T-cell (primary cell): ENCODE data around the gene PIP5K1A. TPM values are rescaled to one million over a fixed set of nuclear protein-coding genes. Genes with fewer than 3 reads are reported as not detected.

Experiments
- ATAC-seq, 4 experiments: fragments of 200-7000 bp in 3 of 4; fragments of 150-1000 bp in 1 of 4; cut with Tn5 transposase; replicated peaks in 1 of 4; 1 replicate in 3 of 4; 2 replicates in 1 of 4; pipeline ENCODE4 v1.10.0; 2021; ENCODE audit warnings: moderate library complexity in 3 of 4, mild to moderate bottlenecking in 2 of 4, moderate number of reproducible peaks in 1 of 4
- CTCF ChIA-PET, 2 donors: fragments of 300-600 bp; sonication (Branson Sonifier 250); formaldehyde crosslinking; loops; one replicate each; lab custom pipeline; 2022; ENCODE audit warnings: antibody characterized with exemption in 2 of 2; lab: Charles Lee
- POLR2A ChIA-PET, 2 donors: fragments of 300-600 bp; sonication (Branson Sonifier 250); formaldehyde crosslinking; loops; one replicate each; lab custom pipeline; 2022; ENCODE audit warnings: antibody characterized with exemption in 2 of 2; lab: Charles Lee
- DNase-seq, 35 experiments: peaks; one replicate each; pipeline versions ENCODE4 v3.0.0 to v3.0.0-alpha.2; 2013 to 2023
- H3K27ac ChIP-seq: one replicate; pipeline ENCODE4 v1.5.1; 2013; ENCODE audit warnings: low read length
- H3K27me3 ChIP-seq, 2 experiments: replicated peaks in 1 of 2; 1 replicate in 1 of 2; 2 replicates in 1 of 2; pipeline versions ENCODE4 v1.6.1 to v1.7.0; 2013; ENCODE audit warnings: low read length in 1 of 2, mixed read lengths in 1 of 2; ENCODE audit not compliant: control insufficient read depth in 2 of 2, insufficient read depth in 2 of 2; ENCODE audit errors: extremely low read depth in 1 of 2
- H3K36me3 ChIP-seq, 2 donors: 1 replicate in 1 of 2; 2 replicates in 1 of 2; pipeline versions ENCODE4 v1.6.1 to v1.7.0; 2013; ENCODE audit warnings: low read length in 1 of 2; ENCODE audit not compliant: control insufficient read depth in 2 of 2, insufficient read depth in 1 of 2; ENCODE audit errors: extremely low read depth in 1 of 2
- H3K4me1 ChIP-seq, 2 experiments: 1 replicate in 1 of 2; 2 replicates in 1 of 2; pipeline versions ENCODE4 v1.6.1 to v1.7.0; 2013; ENCODE audit warnings: low read length in 2 of 2, mixed read lengths in 1 of 2; ENCODE audit not compliant: insufficient read depth in 2 of 2, control insufficient read depth in 1 of 2; ENCODE audit errors: extremely low read depth in 1 of 2
- H3K4me3 ChIP-seq, 2 donors: 1 replicate in 1 of 2; 2 replicates in 1 of 2; pipeline versions ENCODE4 v1.5.1 to v1.7.0; 2013; ENCODE audit warnings: mild to moderate bottlenecking in 2 of 2, low read length in 1 of 2, moderate library complexity in 1 of 2; ENCODE audit not compliant: control insufficient read depth in 1 of 2; ENCODE audit errors: extremely low read depth in 1 of 2
- H3K9me3 ChIP-seq: 2 replicates; pipeline ENCODE4 v1.7.0; 2013
- H3K27ac Mint-ChIP-seq, 2 donors: one replicate each; pipeline ENCODE4 v1.8.0; 2020 to 2021; ENCODE audit warnings: mild to moderate bottlenecking in 2 of 2, mixed read lengths in 2 of 2
- H3K27me3 Mint-ChIP-seq, 2 donors: one replicate each; pipeline ENCODE4 v1.8.0; 2021 to 2022; ENCODE audit warnings: mixed read lengths in 2 of 2
- H3K36me3 Mint-ChIP-seq: one replicate; pipeline ENCODE4 v1.8.0; 2021; ENCODE audit warnings: mixed read lengths
- H3K4me1 Mint-ChIP-seq, 3 donors: one replicate each; pipeline ENCODE4 v1.8.0; 2020 to 2022; ENCODE audit warnings: mixed read lengths in 3 of 3, mild to moderate bottlenecking in 1 of 3
- H3K4me3 Mint-ChIP-seq, 3 donors: one replicate each; pipeline ENCODE4 v1.8.0; 2020 to 2022; ENCODE audit warnings: mild to moderate bottlenecking in 3 of 3, mixed read lengths in 3 of 3, moderate library complexity in 3 of 3
- H3K9me3 Mint-ChIP-seq, 3 donors: one replicate each; pipeline ENCODE4 v1.8.0; 2020 to 2022; ENCODE audit warnings: mixed read lengths in 3 of 3
- WGBS: methylation state at CpG from one replicate; pipeline ENCODE4 v1.1.5; 2013; ENCODE audit warnings: missing lambda C conversion rate; ENCODE audit not compliant: insufficient coverage; 5-methylcytosine and 5-hydroxymethylcytosine counted together
- total RNA-seq, 35 experiments: library from RNA in 6 of 35; stranded (reverse) in 6 of 35; fragments of 120-200 nt in 1 of 35; gene quantifications; one replicate each; pipeline versions ENCODE4 v1.2.1 to v1.2.4 and lab custom pipeline; 2013 to 2026

Gene PIP5K1A
- total RNA-seq, 5 donors from 2014 or later (not counting 1 experiment from before 2014, with no cell fraction given) = 39.2 to 52.7 (median 48.0) TPM

DNA sequence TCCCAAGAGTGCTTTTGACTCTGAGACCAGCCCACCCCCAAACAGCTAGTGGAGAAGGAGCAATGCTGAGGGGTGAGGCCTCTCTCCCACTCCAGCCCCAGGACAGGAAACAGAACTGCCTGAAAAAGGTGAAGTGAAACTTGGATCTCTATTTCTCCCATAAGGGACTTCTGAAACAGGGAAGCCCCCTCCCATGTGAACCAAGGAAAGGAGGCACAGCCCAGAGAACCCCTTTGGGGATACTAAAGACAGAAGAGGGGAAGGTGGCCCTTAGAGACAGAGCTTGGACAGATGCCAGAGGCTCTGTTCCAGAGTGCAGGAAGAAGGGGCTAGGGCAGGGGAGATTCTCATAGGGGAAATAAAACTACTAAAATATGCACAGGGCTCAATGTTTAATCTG, 39.0 kb upstream of the PIP5K1A start:
- H3K36me3 ChIP-seq = peaks cover 0 to 37% of the 10 kb centered on the region in 2 donors
- Mint-ChIP-seq H3K4me3 (peak overlapping the region; percentile 61 to 100 (median 99)), H3K27me3 (no peaks in the 10 kb centered on the region), H3K9me3 (no peaks in the 10 kb centered on the region), H3K27ac (peak overlapping the region; percentile 97 to 100), H3K4me1 (peaks cover 62 to 83% (median 75%) of the 10 kb centered on the region in 3 donors), H3K36me3 (peaks cover 30% of the 10 kb centered on the region)
- H3K9me3 ChIP-seq = no peaks in the 10 kb centered on the region
- H3K27ac ChIP-seq = peak overlapping the region; percentile 48
- ATAC-seq (no peak), DNase-seq (no peak)
- H3K4me3 ChIP-seq = peak overlapping the region in 1 of 2 donors; percentile 25
- H3K4me1 ChIP-seq = peaks cover 42 to 58% of the 10 kb centered on the region in 2 experiments
- ChIA-PET POLR2A (no interaction called here), CTCF (interaction anchor here (1.4 to 3.4 kb wide), 3 partner anchors 60 to 135 kb away, joined by 3 to 29 read pairs (median 10); no protein-coding TSS in a partner anchor)
- H3K27me3 ChIP-seq = no peaks in the 10 kb centered on the region

DNA sequence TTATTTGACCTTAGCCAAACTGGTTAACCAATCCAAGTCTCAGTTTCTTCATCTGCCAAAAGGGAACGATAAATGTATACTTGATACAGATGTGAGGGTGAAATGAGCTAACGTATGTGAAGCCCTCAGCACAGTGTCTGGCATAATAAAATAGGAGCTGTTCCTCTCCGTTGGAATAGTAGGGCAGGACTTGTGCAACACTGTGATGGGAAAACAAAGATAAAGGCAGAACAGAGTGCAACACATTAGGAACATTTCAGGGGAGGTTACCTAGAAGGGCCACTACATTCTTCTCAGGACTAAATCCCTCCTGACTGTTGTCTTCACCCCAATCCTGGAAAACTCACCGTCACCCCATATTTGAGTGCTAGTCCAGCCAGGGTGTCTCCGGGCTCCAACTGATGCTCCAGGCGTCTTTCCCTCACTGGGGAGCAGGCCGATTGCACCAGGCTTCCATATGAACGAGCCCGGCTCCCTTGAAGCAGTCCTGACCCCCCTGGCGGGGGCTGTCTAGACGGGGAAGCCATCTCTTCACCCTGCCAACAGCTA, 33.5 kb upstream of the PIP5K1A start:
- DNase-seq = no peak
- Mint-ChIP-seq H3K4me3 (peak overlapping the region; percentile 85 to 99 (median 98)), H3K4me1 (peaks cover 64 to 68% (median 66%) of the 10 kb centered on the region in 3 donors), H3K27me3 (peaks cover 0 to 3% of the 10 kb centered on the region in 2 donors), H3K27ac (peak overlapping the region; percentile 94 to 98), H3K9me3 (no peaks in the 10 kb centered on the region), H3K36me3 (peaks cover 41% of the 10 kb centered on the region)
- peaks cover 7 to 46% of the 10 kb centered on the region in 2 donors for H3K36me3 ChIP-seq
- ATAC-seq = no peak
- ChIA-PET POLR2A (no interaction called here), CTCF (interaction anchor here (0.5 to 2.0 kb wide), 2 partner anchors 9 to 65 kb away, joined by 4 to 12 read pairs; no protein-coding TSS in a partner anchor)
- H3K4me3 ChIP-seq = peak overlapping the region in 1 of 2 donors; percentile 99
- no peaks in the 10 kb centered on the region for H3K9me3 ChIP-seq
- no peaks in the 10 kb centered on the region for H3K27me3 ChIP-seq
- peaks cover 22 to 49% of the 10 kb centered on the region in 2 experiments for H3K4me1 ChIP-seq
- 88% methylated on average over 8 of the region's 11 CpGs for WGBS
- no peak overlapping the region for H3K27ac ChIP-seq

DNA sequence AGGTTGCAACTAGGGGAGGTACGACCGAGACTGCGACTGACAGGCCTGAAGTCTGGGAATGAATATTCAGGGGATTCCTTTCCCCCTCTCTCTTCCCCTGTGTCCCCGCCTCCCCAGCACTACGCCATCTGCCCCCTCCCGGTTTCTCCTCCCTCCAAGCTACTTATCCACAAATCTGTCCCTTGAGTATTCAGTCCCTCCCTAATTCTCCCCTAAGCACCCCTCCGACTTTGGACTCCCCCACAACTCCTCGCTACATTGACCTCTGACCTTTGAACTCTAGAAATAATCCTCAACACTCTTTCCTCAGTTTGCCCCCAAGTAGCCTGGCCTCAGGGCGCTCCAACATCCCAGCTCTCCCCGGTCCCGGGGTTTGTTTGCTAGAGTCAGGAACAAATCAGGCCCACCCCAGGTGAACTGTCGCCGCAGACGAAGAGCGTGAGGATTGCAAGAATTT, 33.0 kb upstream of the PIP5K1A start:
- POLR2A ChIA-PET = no interaction called here
- peaks cover 0 to 3% of the 10 kb centered on the region in 2 donors for H3K27me3 Mint-ChIP-seq
- Histone ChIP-seq H3K27me3 (no peaks in the 10 kb centered on the region), H3K4me3 (peak overlapping the region; percentile 88 to 99), H3K36me3 (peaks cover 7 to 49% of the 10 kb centered on the region in 2 donors), H3K9me3 (no peaks in the 10 kb centered on the region), H3K4me1 (peaks cover 17 to 44% of the 10 kb centered on the region in 2 experiments), H3K27ac (peak overlapping the region; percentile 58)
- WGBS = 32% methylated on average over 8 of the region's 15 CpGs
- ATAC-seq = peak in 1 of 4 experiments; percentile 8
- no peaks in the 10 kb centered on the region for H3K9me3 Mint-ChIP-seq
- no peak for DNase-seq
- peak overlapping the region; percentile 85 to 99 (median 98) for H3K4me3 Mint-ChIP-seq
- H3K27ac Mint-ChIP-seq = peak overlapping the region; percentile 94 to 98
- peaks cover 60 to 64% (median 61%) of the 10 kb centered on the region in 3 donors for H3K4me1 Mint-ChIP-seq
- CTCF ChIA-PET = interaction anchor here (0.5 to 2.0 kb wide), 2 partner anchors 10 to 65 kb away, joined by 4 to 12 read pairs; no protein-coding TSS in a partner anchor
- H3K36me3 Mint-ChIP-seq = peaks cover 44% of the 10 kb centered on the region

DNA sequence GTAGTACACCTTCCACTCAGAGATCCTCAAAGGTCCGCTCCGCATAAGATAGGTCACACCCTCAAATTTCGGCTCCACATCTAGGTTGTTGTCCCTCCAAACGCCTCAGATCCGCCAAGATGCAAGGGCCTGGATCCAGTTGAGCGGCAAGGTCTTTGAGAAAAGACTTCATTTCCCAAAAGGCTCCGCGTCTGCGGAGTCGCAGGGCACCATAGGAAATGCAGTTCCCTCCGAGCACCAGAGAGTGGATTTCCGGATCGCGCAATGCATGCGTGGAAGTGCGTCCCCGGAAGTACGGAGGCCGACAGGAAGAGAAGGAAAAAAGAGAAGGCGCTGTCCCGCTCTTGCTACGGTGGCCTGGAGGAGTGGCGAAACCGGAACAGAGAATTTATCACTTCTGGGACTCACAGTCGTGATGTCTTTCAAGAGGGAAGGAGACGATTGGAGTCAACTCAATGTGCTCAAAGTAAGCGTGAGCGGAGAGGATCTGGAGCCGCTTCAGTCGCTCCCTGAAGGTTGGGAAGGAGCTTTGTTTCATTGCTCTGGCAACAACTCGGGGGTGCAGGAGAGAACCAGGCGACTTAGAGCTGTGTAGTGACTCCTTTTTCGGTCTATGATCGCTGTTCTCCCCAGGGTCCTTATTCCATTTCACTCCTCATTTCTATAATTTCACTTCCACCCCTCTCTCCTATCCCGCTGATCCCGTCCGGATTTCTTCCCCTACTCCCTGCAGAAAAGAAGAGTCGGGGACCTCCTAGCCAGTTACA, 32.4 kb upstream of the PIP5K1A start, which contains the start of the genes LYSMD1 and SCNM1:
Gene LYSMD1 (minus strand): TSS at position 165 of the 767 bp plus-strand sequence. CDS start 644 bp downstream, outside the sequence.
Gene SCNM1 (plus strand): TSS at position 407 of the 767 bp plus-strand sequence. CDS start 9 bp downstream, at position 416.
- H3K36me3 Mint-ChIP-seq = peaks cover 46% of the 10 kb centered on the region
- peaks cover 0 to 3% of the 10 kb centered on the region in 2 donors for H3K27me3 Mint-ChIP-seq
- DNase-seq (peak; percentile 91 to 98 (median 96)), ATAC-seq (peak; percentile 95 to 98 (median 96))
- no peaks in the 10 kb centered on the region for H3K9me3 Mint-ChIP-seq
- peak within 1 kb of the TSS; percentile 85 to 99 (median 98) for H3K4me3 Mint-ChIP-seq
- peaks cover 7 to 50% of the 10 kb centered on the region in 2 donors for H3K36me3 ChIP-seq
- H3K4me1 Mint-ChIP-seq = peaks cover 54 to 58% (median 55%) of the 10 kb centered on the region in 3 donors
- ChIA-PET CTCF (interaction anchor here (0.5 to 2.0 kb wide), 5 partner anchors 9 to 72 kb away, joined by 3 to 12 read pairs (median 4); partner anchors contain the start of genes TNFAIP8L2 (in 1 of the 2) and VPS72 (in 1 of the 2)), POLR2A (interaction anchor here in 1 of 2 donors (1.1 kb wide), 1 partner anchor 24 kb away, joined by 5 read pairs; the partner anchor contains the start of gene VPS72)
- no peaks in the 10 kb centered on the region for H3K27me3 ChIP-seq
- H3K9me3 ChIP-seq = no peaks in the 10 kb centered on the region
- peak within 1 kb of the TSS; percentile 94 to 98 for H3K27ac Mint-ChIP-seq
- H3K4me3 ChIP-seq = peak within 1 kb of the TSS; percentile 88 to 99
- peak within 1 kb of the TSS; percentile 58 for H3K27ac ChIP-seq
- under 1% methylated on average over 35 of the region's 38 CpGs for WGBS
- H3K4me1 ChIP-seq = peaks cover 12 to 38% of the 10 kb centered on the region in 2 experiments

DNA sequence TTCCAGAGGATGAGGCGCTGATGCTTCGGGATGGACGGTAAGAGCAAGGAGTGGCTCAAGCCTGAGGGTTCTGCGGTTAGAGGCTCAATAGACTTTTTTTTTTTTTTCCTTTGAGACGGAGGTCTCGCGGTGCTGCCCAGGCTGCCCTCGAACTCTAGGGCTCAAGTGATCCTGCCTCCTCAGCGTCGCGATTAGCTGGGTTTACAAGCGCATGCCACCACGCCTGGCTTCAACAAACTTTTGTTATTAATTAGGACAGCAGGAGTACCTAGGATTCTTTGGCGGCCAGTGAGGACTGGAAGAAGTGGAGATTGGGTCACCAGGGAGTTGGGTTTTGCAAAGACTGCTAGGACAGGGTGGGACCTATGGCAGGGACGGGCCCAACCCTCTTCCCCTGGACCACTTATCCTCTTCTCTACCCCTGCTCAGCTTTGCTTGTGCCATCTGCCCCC, 31.8 kb upstream of the PIP5K1A start:
- H3K27me3 ChIP-seq = no peaks in the 10 kb centered on the region
- peaks cover 0 to 3% of the 10 kb centered on the region in 2 donors for H3K27me3 Mint-ChIP-seq
- POLR2A ChIA-PET = interaction anchor here in 1 of 2 donors (1.1 kb wide), 1 partner anchor 24 kb away, joined by 5 read pairs; the partner anchor contains the start of gene VPS72
- peaks cover 10 to 34% of the 10 kb centered on the region in 2 experiments for H3K4me1 ChIP-seq
- peak overlapping the region; percentile 53 for H3K27ac ChIP-seq
- H3K36me3 Mint-ChIP-seq = peaks cover 47% of the 10 kb centered on the region
- H3K4me1 Mint-ChIP-seq = peaks cover 49 to 53% (median 51%) of the 10 kb centered on the region in 3 donors
- WGBS = 0% methylated on average over 4 of the region's 15 CpGs
- no peaks in the 10 kb centered on the region for H3K9me3 Mint-ChIP-seq
- H3K36me3 ChIP-seq = peaks cover 7 to 53% of the 10 kb centered on the region in 2 donors
- H3K9me3 ChIP-seq = no peaks in the 10 kb centered on the region
- peak overlapping the region; percentile 85 to 99 (median 98) for H3K4me3 Mint-ChIP-seq
- DNase-seq (no peak), ATAC-seq (no peak)
- peak overlapping the region; percentile 94 to 98 for H3K27ac Mint-ChIP-seq
- CTCF ChIA-PET = interaction anchor here (0.5 to 2.0 kb wide), 5 partner anchors 10 to 72 kb away, joined by 3 to 12 read pairs (median 4); partner anchors contain the start of genes TNFAIP8L2 (in 1 of the 2) and VPS72 (in 1 of the 2)
- H3K4me3 ChIP-seq = peak overlapping the region; percentile 88 to 99
